CD8-positive, alpha-beta memory T cell (primary cell): ENCODE results near the gene NPAS2. TPM values are rescaled to one million over a fixed set of nuclear protein-coding genes. Genes with fewer than 3 reads are reported as not detected.

Experiments used
- CTCF ChIA-PET: fragments of 350-600 bp; sonication (Branson Sonifier 250); formaldehyde crosslinking; loops from one replicate; lab custom pipeline; 2021; ENCODE audit warnings: antibody characterized with exemption; lab: Charles Lee
- POLR2A ChIA-PET: fragments of 350-600 bp; sonication (Branson Sonifier 250); formaldehyde crosslinking; loops from one replicate; lab custom pipeline; 2021; ENCODE audit warnings: antibody characterized with exemption; lab: Charles Lee
- DNase-seq, 5 donors: peaks; one replicate each; pipeline versions ENCODE4 v3.0.0 to v3.0.0-alpha.2; 2020 to 2022; ENCODE audit warnings: mixed read lengths in 1 of 5
- H3K27ac ChIP-seq: one replicate; pipeline ENCODE4 v1.7.0; 2013; ENCODE audit warnings: low read depth, mild to moderate bottlenecking, low read length, moderate library complexity
- H3K27me3 ChIP-seq: 2 replicates; pipeline ENCODE4 v1.7.0; 2013; ENCODE audit warnings: low read length, mild to moderate bottlenecking; ENCODE audit not compliant: insufficient read depth, poor library complexity, severe bottlenecking
- H3K36me3 ChIP-seq: 2 replicates; pipeline ENCODE4 v1.7.0; 2013; ENCODE audit warnings: mild to moderate bottlenecking, low read length, moderate library complexity; ENCODE audit not compliant: insufficient read depth
- H3K4me1 ChIP-seq: 2 replicates; pipeline ENCODE4 v1.7.0; 2013; ENCODE audit warnings: mild to moderate bottlenecking, low read length, moderate library complexity; ENCODE audit not compliant: insufficient read depth
- H3K4me3 ChIP-seq: 2 replicates; pipeline ENCODE4 v1.7.0; 2013; ENCODE audit warnings: mild to moderate bottlenecking, low read length
- H3K9me3 ChIP-seq: 2 replicates; pipeline ENCODE4 v1.7.0; 2013; ENCODE audit warnings: mild to moderate bottlenecking, low read length
- H3K27ac Mint-ChIP-seq, 8 donors: one replicate each; pipeline ENCODE4 v1.8.0; 2020 to 2021; ENCODE audit warnings: mixed read lengths in 8 of 8, mild to moderate bottlenecking in 6 of 8, inconsistent platforms in 3 of 8, moderate library complexity in 3 of 8
- H3K27me3 Mint-ChIP-seq, 2 donors: one replicate each; pipeline ENCODE4 v1.8.0; 2020 to 2021; ENCODE audit warnings: mixed read lengths in 2 of 2, mild to moderate bottlenecking in 1 of 2, moderate library complexity in 1 of 2
- H3K36me3 Mint-ChIP-seq, 3 donors: one replicate each; pipeline ENCODE4 v1.8.0; 2020 to 2021; ENCODE audit warnings: mixed read lengths in 3 of 3, inconsistent platforms in 1 of 3, mild to moderate bottlenecking in 1 of 3
- H3K4me1 Mint-ChIP-seq, 3 donors: one replicate each; pipeline ENCODE4 v1.8.0; 2020 to 2021; ENCODE audit warnings: mixed read lengths in 3 of 3, inconsistent platforms in 1 of 3, mild to moderate bottlenecking in 1 of 3
- H3K4me3 Mint-ChIP-seq, 7 donors: one replicate each; pipeline ENCODE4 v1.8.0; 2020 to 2021; ENCODE audit warnings: mixed read lengths in 7 of 7, mild to moderate bottlenecking in 6 of 7, moderate library complexity in 4 of 7, inconsistent platforms in 2 of 7
- H3K9me3 Mint-ChIP-seq, 5 donors: one replicate each; pipeline ENCODE4 v1.8.0; 2020 to 2022; ENCODE audit warnings: mixed read lengths in 5 of 5, mild to moderate bottlenecking in 3 of 5, moderate library complexity in 2 of 5, inconsistent platforms in 1 of 5
- polyA plus RNA-seq: library from polyadenylated mRNA; unstranded; fragments of 300-500 nt; fragmentation: Illumina TruSeq; gene quantifications from one replicate; pipeline ENCODE4 v1.2.3, GENCODE V29; 2021
- total RNA-seq, 2 experiments: library from RNA; stranded (reverse); gene quantifications; one replicate each; pipeline ENCODE4 v1.2.3, GENCODE V29; 2021

NPAS2 gene
- total and polyA plus RNA-seq, 3 experiments from 2014 or later, result 0.75 to 1.8 (median 1.1) TPM

- Histone ChIP-seq H3K36me3 (peaks cover 5% of the 10 kb centered on the region), H3K27me3 (no peaks in the 10 kb centered on the region), H3K4me3 (no peak overlapping the region), H3K27ac (no peak overlapping the region), H3K4me1 (peaks cover 9% of the 10 kb centered on the region), H3K9me3 (no peaks in the 10 kb centered on the region)
- Mint-ChIP-seq H3K4me1 (peaks cover 13 to 17% (median 14%) of the 10 kb centered on the region in 3 donors), H3K36me3 (peaks cover 0 to 11% (median 2%) of the 10 kb centered on the region in 3 donors), H3K27me3 (peaks cover 2 to 4% of the 10 kb centered on the region in 2 donors), H3K4me3 (no peak overlapping the region), H3K27ac (no peak overlapping the region), H3K9me3 (no peaks in the 10 kb centered on the region)
- ChIA-PET POLR2A (no interaction called here), CTCF (interaction anchor here (0.9 kb wide), 1 partner anchor 14 kb away, joined by 3 read pairs; no protein-coding TSS in a partner anchor)
- no peak for DNase-seq
Observed at GRCh38 chr2:100998235-100998573, 178.3 kb downstream of the NPAS2 start.

GRCh38 chr2:100999995-101000394, 180.1 kb downstream of the NPAS2 start:
- DNase-seq, result no peak
- Histone ChIP-seq H3K4me3 (no peak overlapping the region), H3K9me3 (no peaks in the 10 kb centered on the region), H3K4me1 (peaks cover 27% of the 10 kb centered on the region), H3K27me3 (no peaks in the 10 kb centered on the region), H3K36me3 (peaks cover 23% of the 10 kb centered on the region), H3K27ac (no peak overlapping the region)
- Mint-ChIP-seq H3K9me3 (no peaks in the 10 kb centered on the region), H3K27me3 (peaks cover 0 to 2% of the 10 kb centered on the region in 2 donors), H3K27ac (peak overlapping the region in 4 of 8 donors; percentile 17 to 72 (median 43)), H3K4me3 (peak overlapping the region in 4 of 7 donors; percentile 8 to 82 (median 61)), H3K4me1 (peaks cover 30 to 35% (median 32%) of the 10 kb centered on the region in 3 donors), H3K36me3 (peaks cover 0 to 29% (median 13%) of the 10 kb centered on the region in 3 donors)
- ChIA-PET POLR2A (no interaction called here), CTCF (interaction anchor here (0.7 to 1.4 kb wide), 2 partner anchors 10 to 205 kb away, joined by 3 read pairs; no protein-coding TSS in a partner anchor)

- peaks cover 27% of the 10 kb centered on the region for H3K4me1 ChIP-seq
- Mint-ChIP-seq H3K27ac (peak within 1 kb of the TSS; percentile 92 to 99 (median 98)), H3K4me1 (peaks cover 41 to 54% (median 46%) of the 10 kb centered on the region in 3 donors), H3K9me3 (no peaks in the 10 kb centered on the region), H3K36me3 (peaks cover 0 to 48% (median 16%) of the 10 kb centered on the region in 3 donors), H3K27me3 (no peaks in the 10 kb centered on the region), H3K4me3 (peak within 1 kb of the TSS; percentile 93 to 100 (median 96))
- ChIA-PET CTCF (interaction anchor here (1.1 to 1.5 kb wide), 8 partner anchors 11 to 439 kb away, joined by 4 to 7 read pairs (median 5); partner anchors contain the start of gene PDCL3), POLR2A (interaction anchor here (0.6 to 2.4 kb wide), 7 partner anchors 77 to 439 kb away, joined by 3 to 25 read pairs (median 4); partner anchors contain the start of genes CNOT11, PDCL3, RNF149 and TBC1D8)
- peaks cover 41% of the 10 kb centered on the region for H3K36me3 ChIP-seq
- H3K9me3 ChIP-seq, result no peaks in the 10 kb centered on the region
- peak within 1 kb of the TSS; percentile 94 for H3K4me3 ChIP-seq
- peak within 1 kb of the TSS; percentile 89 for H3K27ac ChIP-seq
- H3K27me3 ChIP-seq, result no peaks in the 10 kb centered on the region
- peak; percentile 93 to 98 (median 94) for DNase-seq
Observed at GRCh38 chr2:101001691-101002561, 182.0 kb downstream of the NPAS2 start, which contains the start of gene RPL31. TSS of gene RPL31 (plus strand) at chr2:101002289. CDS start at chr2:101002702, 413 bp downstream.

GRCh38 chr2:101002562-101003277, 182.8 kb downstream of the NPAS2 start:
- no peaks in the 10 kb centered on the region for H3K9me3 ChIP-seq
- peaks cover 49% of the 10 kb centered on the region for H3K36me3 ChIP-seq
- Mint-ChIP-seq H3K4me1 (peaks cover 46 to 62% (median 54%) of the 10 kb centered on the region in 3 donors), H3K36me3 (peaks cover 0 to 56% (median 18%) of the 10 kb centered on the region in 3 donors), H3K27me3 (no peaks in the 10 kb centered on the region), H3K4me3 (peak overlapping the region; percentile 93 to 100 (median 96)), H3K9me3 (no peaks in the 10 kb centered on the region), H3K27ac (peak overlapping the region; percentile 92 to 99 (median 98))
- no peak for DNase-seq
- H3K27ac ChIP-seq, result peak overlapping the region; percentile 89
- no peaks in the 10 kb centered on the region for H3K27me3 ChIP-seq
- H3K4me1 ChIP-seq, result peaks cover 27% of the 10 kb centered on the region
- ChIA-PET CTCF (interaction anchor here (1.1 to 1.5 kb wide), 6 partner anchors 10 to 440 kb away, joined by 4 to 7 read pairs (median 6); partner anchors contain the start of gene PDCL3), POLR2A (interaction anchor here (0.8 to 2.4 kb wide), 6 partner anchors 148 to 440 kb away, joined by 3 to 25 read pairs (median 4); partner anchors contain the start of genes CNOT11, PDCL3 and TBC1D8)
- H3K4me3 ChIP-seq, result peak overlapping the region; percentile 94

GRCh38 chr2:101003278-101003775, 183.4 kb downstream of the NPAS2 start:
- POLR2A ChIA-PET, result interaction anchor here (0.8 to 2.4 kb wide), 4 partner anchors 147 to 441 kb away, joined by 3 to 25 read pairs (median 4); partner anchors contain the start of genes CNOT11, PDCL3 and TBC1D8
- peak overlapping the region; percentile 93 to 100 (median 96) for H3K4me3 Mint-ChIP-seq
- no peaks in the 10 kb centered on the region for H3K27me3 Mint-ChIP-seq
- H3K36me3 Mint-ChIP-seq, result peaks cover 0 to 62% (median 20%) of the 10 kb centered on the region in 3 donors
- no peaks in the 10 kb centered on the region for H3K9me3 Mint-ChIP-seq
- no peak for DNase-seq
- CTCF ChIA-PET, result interaction anchor here (1.4 kb wide), 1 partner anchor 9 kb away, joined by 7 read pairs; no protein-coding TSS in a partner anchor
- Histone ChIP-seq H3K36me3 (peaks cover 49% of the 10 kb centered on the region), H3K9me3 (no peaks in the 10 kb centered on the region), H3K27ac (peak overlapping the region; percentile 89), H3K27me3 (no peaks in the 10 kb centered on the region), H3K4me3 (peak overlapping the region; percentile 94), H3K4me1 (peaks cover 27% of the 10 kb centered on the region)
- peaks cover 49 to 68% (median 60%) of the 10 kb centered on the region in 3 donors for H3K4me1 Mint-ChIP-seq
- H3K27ac Mint-ChIP-seq, result peak overlapping the region; percentile 92 to 99 (median 98)

GRCh38 chr2:101004620-101005325, 184.8 kb downstream of the NPAS2 start:
- ChIA-PET CTCF (interaction anchor here (0.8 to 1.5 kb wide), 2 partner anchors 22 to 248 kb away, joined by 3 read pairs; partner anchors contain the start of gene CNOT11), POLR2A (interaction anchor here (0.7 kb wide), 1 partner anchor 641 kb away, joined by 3 read pairs; no protein-coding TSS in a partner anchor)
- H3K4me3 ChIP-seq, result no peak overlapping the region
- H3K9me3 Mint-ChIP-seq, result no peaks in the 10 kb centered on the region
- peaks cover 53 to 72% (median 69%) of the 10 kb centered on the region in 3 donors for H3K4me1 Mint-ChIP-seq
- no peaks in the 10 kb centered on the region for H3K27me3 Mint-ChIP-seq
- peaks cover 0 to 72% (median 22%) of the 10 kb centered on the region in 3 donors for H3K36me3 Mint-ChIP-seq
- H3K27ac ChIP-seq, result no peak overlapping the region
- DNase-seq, result no peak
- H3K9me3 ChIP-seq, result no peaks in the 10 kb centered on the region
- peak overlapping the region; percentile 2 to 98 (median 62) for H3K4me3 Mint-ChIP-seq
- H3K27me3 ChIP-seq, result no peaks in the 10 kb centered on the region
- H3K27ac Mint-ChIP-seq, result peak overlapping the region; percentile 13 to 99 (median 97)
- peaks cover 49% of the 10 kb centered on the region for H3K36me3 ChIP-seq
- H3K4me1 ChIP-seq, result peaks cover 27% of the 10 kb centered on the region
